HG03139 (cell line): ENCODE measurements around the gene HBG1.
"Not testable (repeated sequence)": the region's sequence is repeated elsewhere in the genome, so short reads cannot be mapped to it uniquely, and the experiment has no call there.

ENCODE experiments used
- ATAC-seq: cut with Tn5 transposase; IDR thresholded peaks from one replicate; pipeline ENCODE4 v1.9.1; 2021; ENCODE audit not compliant: unreplicated experiment

The HBG1 gene

DNA sequence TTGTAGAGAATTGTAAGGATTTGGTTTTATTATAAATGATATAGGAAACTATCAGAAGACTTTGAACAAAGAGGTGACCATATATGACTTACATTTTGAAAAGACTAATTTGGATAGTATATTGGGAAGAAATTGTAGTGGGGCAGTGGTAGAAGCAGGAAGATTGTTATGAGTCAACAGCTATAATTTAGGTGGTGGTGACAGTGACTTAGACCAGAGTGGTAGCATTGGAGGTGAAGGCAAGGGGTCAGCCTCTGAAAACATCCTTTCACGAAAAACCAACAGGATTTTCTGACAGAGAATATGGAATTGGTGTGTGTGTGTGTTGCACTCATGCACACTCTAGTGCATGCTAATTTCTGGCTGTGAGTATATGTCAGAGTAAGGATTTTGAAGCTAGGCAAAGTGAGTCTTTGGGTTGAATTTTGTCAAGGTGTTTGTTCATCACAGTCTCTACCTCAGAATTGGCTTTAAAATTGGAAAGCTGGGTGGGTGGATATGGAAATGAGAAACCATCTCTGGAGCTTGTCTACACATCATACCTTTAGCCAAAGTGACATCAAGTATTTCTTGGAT, 28.2 kb upstream of the HBG1 start:
- peak; percentile 34 for ATAC-seq

DNA sequence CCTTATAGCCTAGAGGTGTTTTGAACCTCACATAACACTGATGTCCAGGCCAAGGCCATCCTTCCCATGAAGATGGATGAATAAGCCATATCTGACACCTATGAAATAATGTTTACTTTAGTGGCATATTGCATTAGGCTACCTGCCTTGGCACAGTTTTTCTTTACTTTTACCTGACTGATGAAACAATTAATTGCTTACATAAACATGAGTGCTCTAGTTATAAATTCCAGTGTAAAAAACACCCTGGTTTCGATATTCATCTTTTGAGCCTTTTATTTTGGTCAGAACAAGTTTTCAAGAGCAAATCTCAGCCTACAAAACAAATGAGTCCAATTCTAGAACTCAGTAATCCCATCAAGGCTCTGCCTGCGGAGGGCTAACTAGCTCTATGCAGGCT, 27.0 kb upstream of the HBG1 start:
- ATAC-seq, result no peak

DNA sequence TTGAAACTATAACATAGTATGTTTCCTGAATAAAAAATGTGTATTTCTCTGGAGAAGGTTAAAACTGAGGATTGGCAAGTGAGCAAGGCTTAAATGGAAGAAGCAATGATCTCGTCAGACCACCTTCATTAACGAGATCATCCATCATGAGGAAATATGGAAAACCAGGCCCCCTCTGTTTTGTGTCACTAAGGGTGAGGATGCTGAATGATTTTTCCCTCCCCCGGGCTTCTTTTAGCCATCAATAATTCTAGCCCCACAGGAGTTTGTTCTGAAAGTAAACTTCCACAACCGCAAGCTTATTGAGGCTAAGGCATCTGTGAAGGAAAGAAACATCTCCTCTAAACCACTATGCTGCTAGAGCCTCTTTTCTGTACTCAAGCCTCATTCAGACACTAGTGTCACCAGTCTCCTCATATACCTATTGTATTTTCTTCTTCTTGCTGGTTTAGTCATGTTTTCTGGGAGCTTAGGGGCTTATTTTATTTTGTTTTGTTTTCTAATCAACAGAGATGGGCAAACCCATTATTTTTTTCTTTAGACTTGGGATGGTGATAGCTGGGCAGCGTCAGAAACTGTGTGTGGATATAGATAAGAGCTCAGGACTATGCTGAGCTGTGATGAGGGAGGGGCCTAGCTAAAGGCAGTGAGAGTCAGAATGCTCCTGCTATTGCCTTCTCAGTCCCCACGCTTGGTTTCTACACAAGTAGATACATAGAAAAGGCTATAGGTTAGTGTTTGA, 25.9 kb upstream of the HBG1 start:
- ATAC-seq, result no peak

DNA sequence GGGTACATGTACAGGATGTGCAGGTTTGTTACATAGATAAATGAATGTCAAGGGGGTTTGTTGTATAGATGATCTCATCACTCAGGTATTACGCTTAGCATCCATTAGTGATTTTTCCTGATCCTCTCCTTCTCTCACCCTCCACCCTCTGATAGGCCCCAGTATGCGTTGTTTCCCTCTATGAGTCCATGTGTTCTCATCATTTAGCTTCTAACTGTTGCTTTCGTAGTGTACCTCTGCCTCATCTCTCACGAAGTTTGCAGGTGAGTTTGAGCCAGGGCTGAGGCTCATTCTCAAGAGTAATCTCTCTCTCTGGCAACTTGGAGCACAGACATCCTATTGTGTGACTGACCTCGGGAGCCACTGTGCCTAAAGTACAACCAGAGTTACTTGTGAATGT, 24.7 kb upstream of the HBG1 start:
- ATAC-seq, result no peak

DNA sequence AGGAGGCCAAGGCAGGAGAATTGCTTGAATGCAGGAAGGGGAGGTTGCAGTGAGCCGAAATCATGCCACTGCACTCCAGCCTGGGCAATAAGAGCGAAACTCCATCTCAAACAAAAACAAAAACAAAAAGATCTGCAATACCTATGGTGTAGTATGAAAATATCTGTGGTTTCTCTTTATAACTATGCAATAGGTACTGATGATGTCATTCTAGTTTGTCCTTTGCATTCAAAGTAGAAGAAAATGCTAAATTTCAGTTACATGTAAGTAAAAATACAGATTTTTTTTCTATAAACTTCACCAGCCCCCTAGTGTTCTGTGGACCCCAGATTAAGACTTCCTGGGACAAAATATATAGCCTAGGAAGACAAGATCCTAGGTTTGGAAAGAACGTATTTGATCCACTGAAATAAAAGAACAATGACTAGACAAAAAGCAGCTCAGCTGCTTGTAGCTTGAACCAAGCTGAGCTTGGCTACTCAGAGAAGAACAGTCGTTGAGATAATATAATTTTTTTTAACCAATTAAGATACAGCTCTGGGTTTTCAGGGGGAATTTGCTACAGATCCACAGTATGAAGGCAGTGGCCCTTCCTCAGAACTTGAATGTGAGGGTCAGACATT, 22.8 kb upstream of the HBG1 start:
- no peak for ATAC-seq

DNA sequence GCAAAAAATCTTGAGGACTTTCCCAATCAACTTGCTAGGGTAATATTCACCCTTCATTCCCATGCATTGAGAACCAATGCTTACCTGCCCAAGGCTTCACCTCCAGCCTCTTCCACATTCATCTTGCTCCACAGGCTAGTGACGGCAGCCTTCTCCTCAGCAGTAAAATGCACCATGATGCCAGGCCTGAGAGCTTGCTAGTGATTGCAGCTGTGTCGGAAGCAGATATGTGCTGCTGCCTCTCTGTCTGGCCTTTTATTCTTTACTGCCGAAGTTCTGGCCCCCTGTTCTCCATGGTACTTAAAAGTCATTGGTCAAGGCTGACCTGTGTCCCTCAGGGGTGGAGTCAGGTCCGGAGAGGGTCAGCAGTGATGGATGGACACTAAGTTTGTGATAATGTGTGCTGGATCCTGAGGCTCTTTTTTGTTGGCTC, 20.1 kb upstream of the HBG1 start, which contains the start of gene HBE1:
TSS of gene HBE1 (minus strand) at position 231 of the 433 bp plus-strand sequence. CDS start at position 176, 55 bp downstream.
- no peak for ATAC-seq

DNA sequence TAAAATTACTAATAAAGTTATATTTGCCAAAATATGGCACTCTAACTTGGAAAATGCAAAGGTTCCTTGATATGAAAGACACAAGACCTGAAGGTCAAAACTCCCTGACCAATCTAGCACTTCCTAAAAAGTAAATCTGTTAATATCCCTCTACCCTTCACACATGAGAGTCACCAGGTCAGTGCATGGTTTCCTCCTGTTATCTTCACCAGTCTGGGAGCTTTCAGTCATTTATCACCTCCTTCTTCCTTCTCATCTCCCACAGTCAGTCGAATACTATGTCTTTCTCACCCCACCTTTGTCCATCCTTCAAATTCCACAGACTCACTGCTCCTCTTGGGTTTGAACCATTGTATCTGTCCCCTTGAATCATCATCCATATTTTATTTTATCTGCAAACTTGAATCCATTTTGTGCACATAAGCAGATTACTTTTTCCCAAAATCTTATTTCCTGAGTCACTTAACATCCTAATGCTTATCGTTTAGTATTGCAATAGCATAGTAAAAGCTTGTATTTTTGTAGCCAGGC, 17.4 kb upstream of the HBG1 start:
- ATAC-seq, result no peak

DNA sequence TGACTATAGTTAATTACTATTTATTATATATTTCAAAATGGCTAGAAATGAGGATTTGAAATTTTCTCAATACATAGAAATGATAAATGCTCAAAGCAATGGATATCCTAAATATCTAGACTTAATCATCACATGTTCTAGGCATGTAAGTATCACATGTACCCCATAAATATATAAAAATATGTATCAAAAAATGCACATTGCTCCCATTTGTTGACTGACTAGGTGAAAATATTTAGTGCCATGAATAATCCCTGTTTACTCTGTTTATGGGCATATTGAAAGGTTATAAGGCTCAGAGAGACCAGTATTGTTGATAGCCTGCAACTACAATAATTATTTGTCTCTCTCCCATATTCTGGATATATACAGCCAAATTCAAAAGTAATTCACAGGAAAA, 17.0 kb upstream of the HBG1 start:
- ATAC-seq, result no peak

DNA sequence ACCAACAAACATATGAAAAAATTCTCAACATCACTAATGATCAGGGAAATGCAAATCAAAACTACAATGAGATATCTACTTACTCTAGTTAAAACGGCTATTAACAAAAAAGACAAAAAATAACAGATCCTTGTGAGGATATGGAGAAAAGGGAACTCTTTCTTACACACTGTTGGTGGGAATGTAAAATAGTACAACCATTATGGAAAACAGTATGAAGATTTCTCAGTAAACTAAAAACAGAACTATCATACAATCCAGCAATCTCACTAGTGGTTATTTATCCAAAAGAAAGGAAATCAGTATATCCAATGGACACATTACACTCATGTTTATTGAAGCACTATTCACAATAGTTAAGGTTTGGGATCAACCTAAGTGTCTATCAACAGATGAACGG, 16.2 kb upstream of the HBG1 start:
- no peak for ATAC-seq

DNA sequence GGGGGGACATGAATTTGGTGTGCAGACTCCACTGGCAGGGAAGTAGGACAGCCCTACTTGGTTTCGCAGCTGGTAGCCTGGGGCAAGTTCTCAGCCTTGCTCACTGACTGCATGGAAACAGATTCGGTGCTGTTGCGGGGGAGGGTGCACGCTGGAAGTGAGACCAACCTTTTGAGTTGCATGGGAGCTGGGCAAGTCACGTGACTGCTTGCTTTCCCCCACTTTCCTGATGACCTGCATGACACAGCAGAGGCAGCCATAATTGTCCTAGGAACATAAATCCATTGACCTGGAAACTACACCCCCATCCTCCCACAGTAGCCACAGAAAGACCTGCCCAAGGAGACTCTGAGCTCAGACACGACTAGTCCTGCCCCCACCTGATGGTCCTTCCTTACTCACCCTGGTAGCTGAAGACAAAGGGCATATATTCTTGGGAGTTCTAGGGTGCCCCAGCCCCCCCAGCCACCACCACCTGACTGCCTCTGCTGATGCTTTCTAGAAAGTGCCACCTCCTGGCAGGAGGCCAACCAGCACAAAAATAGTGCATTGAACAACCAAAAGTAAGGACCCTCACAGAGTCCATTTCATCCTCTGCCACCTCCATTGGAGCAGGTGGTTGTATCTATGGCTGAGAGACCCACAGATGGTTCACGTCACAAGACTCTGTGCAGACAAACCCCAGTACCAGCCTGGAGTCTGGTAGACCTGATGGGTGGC, 9.0 kb upstream of the HBG1 start:
- ATAC-seq, result no peak

DNA sequence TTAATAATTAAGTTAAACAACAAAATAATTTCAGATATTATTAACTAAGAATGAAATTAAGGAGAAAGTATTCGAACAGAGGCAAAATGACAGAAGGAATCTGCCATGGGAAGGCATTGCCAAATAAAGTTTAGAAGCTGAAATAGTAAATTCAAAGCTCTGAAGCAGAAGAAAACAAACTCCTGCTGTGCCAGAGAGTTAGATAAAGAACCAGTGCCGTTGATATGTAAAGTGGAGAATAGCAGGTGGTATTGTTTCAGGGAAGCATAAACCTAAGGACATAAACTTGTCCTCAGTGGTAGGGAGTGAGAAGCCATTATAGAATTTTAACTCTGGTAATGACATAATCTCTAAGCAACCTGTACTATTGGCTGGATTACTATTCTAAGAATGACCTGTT, 7.6 kb upstream of the HBG1 start:
- no peak for ATAC-seq

DNA sequence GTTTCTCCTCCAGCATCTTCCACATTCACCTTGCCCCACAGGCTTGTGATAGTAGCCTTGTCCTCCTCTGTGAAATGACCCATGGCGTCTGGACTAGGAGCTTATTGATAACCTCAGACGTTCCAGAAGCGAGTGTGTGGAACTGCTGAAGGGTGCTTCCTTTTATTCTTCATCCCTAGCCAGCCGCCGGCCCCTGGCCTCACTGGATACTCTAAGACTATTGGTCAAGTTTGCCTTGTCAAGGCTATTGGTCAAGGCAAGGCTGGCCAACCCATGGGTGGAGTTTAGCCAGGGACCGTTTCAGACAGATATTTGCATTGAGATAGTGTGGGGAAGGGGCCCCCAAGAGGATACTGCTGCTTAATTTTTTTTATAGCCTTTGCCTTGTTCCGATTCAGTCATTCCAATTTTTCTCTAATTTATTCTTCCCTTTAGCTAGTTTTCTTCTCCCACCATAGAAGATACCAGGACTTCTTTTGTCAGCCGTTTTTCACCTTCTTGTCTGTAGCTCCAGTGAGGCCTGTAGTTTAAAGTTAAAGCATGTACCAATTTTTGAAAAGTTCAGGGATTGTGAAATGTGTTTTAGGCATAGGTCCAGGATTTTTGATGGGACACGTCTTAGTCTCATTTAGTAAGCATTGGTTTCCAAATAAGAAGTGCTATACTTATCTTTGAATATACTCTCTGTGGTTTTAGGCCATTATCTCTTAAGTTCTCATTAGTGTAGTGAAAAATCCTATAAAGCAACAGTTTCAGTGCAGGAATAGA, 5.2 kb upstream of the HBG1 start, which contains the start of gene HBG2:
TSS of gene HBG2 (minus strand) at position 136 of the 768 bp plus-strand sequence. CDS start at position 83, 53 bp downstream.
- ATAC-seq, result not testable (repeated sequence)

DNA sequence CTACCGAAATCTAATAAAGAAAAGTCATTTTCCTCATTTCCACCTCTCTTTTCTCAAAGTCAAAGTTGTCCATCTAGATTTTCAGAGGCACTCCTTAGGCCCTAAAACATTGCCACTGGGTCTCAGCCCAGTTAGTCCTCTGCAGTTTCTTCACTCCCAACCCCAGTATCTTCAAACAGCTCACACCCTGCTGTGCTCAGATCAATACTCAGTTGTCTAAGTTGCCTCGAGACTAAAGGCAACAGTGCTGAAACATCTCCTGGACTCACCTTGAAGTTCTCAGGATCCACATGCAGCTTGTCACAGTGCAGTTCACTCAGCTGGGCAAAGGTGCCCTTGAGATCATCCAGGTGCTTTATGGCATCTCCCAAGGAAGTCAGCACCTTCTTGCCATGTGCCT, 4.4 kb upstream of the HBG1 start:
- ATAC-seq, result not testable (repeated sequence)

DNA sequence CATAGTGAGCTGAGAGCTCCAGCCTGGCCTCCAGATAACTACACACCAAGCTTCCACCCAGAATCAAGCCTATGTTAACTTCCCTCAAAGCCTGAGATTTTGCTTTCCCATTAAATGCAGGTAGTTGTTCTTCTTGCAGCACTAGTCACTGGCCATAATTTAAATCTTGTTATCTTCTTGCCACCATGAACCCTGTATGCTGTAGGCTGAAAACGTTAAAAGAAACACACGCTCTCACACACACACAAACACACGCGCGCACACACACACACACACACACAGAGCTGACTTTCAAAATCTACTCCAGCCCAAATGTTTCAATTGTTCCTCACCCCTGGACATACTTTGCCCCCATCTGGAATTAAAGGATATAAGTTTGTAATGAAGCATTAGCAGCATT, 3.8 kb upstream of the HBG1 start:
- ATAC-seq, result not testable (repeated sequence)

DNA sequence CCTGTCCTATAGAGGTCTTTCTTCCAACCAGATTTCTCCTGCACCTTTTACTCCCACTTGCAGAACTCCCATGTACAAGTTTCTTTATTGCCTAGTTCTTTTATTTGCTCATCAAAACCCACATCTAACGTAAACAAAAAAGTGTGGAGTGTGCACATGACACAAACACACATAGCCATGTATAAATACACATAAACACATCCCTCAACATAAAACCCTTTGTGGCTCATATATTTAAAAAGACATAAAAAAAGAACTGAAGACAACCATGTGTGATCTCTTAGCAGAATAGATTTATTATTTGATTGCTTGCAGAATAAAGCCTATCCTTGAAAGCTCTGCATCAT, 3.2 kb upstream of the HBG1 start:
- ATAC-seq, result no peak

DNA sequence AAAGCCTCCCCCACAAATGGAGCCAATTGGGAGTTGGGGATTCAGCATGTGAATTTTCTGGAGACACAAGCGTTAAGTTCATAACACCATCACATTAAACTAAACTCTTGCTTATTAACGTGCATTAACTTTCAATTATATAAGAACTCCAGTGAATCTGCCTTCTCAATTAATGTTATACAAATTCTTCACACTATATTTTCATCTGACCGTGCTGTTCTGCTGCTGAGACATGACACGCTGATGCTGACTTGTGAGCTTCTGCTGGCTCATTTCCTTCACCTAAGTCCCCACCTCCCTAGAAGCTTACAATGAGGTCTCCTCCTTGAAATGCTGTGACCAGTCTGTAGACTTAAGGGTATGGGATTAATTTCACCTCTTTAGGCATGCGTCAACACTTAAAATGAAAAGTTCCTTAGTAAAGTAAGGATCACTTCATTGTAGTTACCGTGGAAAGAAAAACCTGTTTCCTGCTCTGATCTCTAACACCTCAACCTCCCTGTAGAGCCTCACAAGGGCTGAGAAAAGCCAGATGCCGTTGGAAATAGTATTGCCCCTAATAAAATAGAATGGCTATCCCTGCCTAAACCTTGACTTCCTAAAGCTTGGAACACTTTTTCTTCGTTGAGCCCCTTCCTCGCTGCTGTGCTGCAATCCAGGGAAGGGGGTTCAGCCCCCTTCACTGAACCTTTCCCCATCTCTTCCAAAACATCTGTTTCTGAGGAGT, 2.7 kb upstream of the HBG1 start:
- no peak for ATAC-seq

DNA sequence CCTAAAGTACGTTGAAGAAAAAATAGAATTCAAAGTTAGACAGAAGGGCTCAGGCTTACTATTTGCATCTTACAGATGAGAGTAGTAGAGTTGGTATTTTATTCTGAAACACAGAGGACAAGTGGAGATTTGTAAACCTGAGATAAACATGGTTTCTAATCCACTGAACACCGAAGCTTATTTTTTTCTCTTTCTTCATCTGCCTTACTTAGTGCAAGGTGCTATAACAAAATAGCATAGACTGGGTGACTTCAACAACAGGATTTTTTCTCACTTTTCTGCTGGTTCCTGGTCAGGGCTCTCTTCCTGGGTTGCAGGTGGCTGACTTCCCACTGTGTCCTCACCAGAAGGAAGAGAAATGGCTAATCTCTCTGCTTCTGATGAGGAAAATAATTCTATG, 2.1 kb upstream of the HBG1 start:
- no peak for ATAC-seq

DNA sequence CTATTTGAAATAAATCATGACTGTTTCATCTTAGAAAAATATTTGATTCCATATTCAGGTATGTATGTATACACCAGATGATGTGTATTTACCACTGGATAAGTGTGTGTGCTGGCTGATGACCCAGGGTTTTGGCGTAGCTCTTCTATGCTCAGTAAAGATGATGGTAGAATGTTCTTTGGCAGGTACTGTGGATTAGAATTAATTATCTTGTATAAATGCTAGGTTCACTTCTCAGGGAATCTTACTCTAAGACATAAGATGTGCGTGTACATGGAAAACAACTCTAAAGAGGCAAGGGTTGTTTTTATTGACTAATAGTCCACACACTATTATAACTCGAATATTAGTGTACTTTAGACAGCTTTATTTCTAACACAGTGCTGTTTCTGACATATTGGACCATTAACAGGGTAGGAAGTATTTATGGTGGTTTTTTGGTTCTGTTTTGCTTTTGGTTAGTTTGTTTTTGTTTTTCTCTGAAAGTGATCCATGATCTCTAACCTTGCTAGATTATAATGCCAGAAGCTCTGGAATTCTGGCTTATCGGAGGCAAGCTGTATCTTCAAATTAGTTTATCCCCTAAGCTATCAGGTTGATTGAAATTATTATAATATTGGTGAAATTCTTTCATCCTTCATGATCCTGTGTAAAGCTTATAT, 1.0 kb upstream of the HBG1 start:
- no peak for ATAC-seq

DNA sequence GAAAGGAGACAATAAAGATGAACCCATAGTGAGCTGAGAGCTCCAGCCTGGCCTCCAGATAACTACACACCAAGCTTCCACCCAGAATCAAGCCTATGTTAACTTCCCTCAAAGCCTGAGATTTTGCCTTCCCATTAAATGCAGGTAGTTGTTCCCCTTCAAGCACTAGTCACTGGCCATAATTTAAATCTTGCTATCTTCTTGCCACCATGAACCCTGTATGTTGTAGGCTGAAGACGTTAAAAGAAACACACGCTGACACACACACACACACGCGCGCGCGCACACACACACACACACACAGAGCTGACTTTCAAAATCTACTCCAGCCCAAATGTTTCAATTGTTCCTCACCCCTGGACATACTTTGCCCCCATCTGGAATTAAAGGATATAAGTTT, 1.2 kb downstream of the HBG1 start:
- not testable (repeated sequence) for ATAC-seq
